ENCODE measurements around the gene KIAA1217.

Gene KIAA1217

DNA sequence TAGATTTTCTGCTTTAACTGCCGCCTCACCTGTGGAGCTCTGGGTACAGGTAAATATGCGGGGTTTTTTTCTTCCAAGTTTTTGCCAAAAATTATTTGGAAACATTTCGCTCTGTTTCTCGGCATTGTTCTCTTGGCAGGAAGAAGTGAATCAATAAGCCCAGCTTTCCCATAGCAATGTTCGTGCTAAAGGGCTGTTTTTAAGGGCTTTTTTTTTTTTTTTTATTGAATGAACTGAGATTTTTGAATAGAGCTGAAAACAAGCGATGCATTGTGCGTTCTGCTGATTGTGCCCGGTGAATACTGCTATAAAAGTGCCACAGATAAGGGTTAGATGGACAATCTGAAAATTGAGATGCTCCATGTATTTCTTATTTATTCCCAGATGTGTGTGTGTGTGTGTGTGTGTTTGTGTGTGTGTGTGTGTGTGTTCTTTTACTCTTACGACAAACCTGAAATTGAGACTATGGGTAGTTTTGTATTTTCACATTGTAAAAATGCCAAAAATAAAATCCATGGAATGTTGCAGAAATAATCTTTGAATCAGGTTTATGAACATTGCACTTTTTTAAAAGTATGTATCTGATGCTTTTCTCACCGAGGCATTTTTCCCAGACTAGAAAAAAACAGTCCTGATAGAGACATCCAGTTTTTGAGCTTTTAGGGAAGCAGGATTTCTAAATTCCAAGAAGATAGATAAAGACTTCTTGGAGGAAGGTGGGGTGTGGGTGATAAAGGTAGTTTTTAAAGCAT, 30.5 kb downstream of the KIAA1217 start:
- TF ChIP-seq, protein P1, sequence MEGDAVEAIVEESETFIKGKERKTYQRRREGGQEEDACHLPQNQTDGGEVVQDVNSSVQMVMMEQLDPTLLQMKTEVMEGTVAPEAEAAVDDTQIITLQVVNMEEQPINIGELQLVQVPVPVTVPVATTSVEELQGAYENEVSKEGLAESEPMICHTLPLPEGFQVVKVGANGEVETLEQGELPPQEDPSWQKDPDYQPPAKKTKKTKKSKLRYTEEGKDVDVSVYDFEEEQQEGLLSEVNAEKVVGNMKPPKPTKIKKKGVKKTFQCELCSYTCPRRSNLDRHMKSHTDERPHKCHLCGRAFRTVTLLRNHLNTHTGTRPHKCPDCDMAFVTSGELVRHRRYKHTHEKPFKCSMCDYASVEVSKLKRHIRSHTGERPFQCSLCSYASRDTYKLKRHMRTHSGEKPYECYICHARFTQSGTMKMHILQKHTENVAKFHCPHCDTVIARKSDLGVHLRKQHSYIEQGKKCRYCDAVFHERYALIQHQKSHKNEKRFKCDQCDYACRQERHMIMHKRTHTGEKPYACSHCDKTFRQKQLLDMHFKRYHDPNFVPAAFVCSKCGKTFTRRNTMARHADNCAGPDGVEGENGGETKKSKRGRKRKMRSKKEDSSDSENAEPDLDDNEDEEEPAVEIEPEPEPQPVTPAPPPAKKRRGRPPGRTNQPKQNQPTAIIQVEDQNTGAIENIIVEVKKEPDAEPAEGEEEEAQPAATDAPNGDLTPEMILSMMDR (IDR thresholded peaks at IDR 0.05; ENCODE audit: low read depth, low read length) = no peak
- no peak overlapping the region for H3K4me3 ChIP-seq (ENCODE audit: low read depth, low read length)
- in situ Hi-C loops (cut with HindIII; ENCODE audit: low sequenced_read_pairs) = no loop called here
- DNase-seq (ENCODE audit: low read depth, low spot score) = no peak

DNA sequence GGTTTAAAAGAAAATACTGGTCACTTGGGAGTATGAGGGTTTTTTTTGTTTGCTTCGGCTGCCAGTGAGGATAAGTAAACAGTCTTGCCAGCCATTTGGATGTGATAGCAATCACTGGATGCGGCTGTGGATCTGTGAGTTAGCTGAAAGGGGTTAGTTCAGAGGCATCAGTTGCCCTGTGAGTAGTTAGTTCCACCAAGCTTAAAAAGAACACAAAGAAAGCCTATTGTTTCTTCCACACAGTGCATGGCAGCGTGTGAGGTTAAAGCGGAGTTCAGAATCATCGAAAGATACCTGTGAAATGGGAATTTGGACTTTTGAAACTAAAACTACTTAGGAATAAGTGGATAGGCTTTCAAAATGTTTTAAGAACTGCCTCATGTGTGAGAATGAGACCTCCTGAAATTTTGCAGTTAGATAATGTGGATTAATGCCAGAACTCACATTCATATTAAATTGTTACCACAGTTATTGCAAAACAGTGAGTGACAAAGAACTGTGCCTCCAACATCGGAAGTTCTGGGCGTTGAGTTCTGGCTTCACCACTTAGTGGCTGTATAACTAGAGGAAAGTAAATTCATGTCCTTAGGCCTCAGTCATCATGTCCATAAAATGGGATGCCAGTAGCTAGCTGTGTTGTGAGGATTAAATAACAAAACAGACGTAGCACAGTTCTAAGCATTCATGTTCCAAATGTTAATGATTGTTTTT, 31.3 kb downstream of the KIAA1217 start:
- TF ChIP-seq, protein P1 (IDR thresholded peaks at IDR 0.05; ENCODE audit: low read depth, low read length) = no peak
- no peak overlapping the region for H3K4me3 ChIP-seq (ENCODE audit: low read depth, low read length)
- DNase-seq (ENCODE audit: low read depth, low spot score) = no peak
- in situ Hi-C loops (cut with HindIII; ENCODE audit: low sequenced_read_pairs) = no loop called here

DNA sequence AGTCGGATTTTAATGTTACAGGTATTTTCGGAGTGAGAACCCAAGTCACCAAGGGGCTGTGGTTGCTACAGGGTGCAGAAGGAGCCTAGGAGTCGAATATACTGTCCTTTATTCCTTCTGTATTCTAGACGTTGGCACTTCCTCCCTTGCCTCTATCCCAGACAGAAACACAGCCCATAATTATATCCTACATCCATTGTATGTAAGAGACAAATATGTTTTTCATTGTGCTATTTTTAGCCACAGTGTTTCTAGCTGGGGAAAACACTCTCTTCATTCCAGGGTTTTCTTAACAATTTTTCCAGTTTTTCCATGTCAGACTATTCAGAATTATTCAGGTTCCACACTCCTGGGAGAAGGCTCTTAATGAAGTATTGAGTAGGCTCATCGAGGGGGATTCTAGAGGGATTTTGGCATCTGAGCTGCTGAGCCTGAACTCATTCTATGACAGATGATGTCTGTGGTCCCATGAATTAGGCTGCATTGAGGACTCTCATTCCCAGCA, 32.6 kb downstream of the KIAA1217 start:
- no peak overlapping the region for H3K4me3 ChIP-seq (ENCODE audit: low read depth, low read length)
- TF ChIP-seq, protein P1 (IDR thresholded peaks at IDR 0.05; ENCODE audit: low read depth, low read length) = no peak
- DNase-seq (ENCODE audit: low read depth, low spot score) = no peak
- in situ Hi-C loops (cut with HindIII; ENCODE audit: low sequenced_read_pairs) = no loop called here

DNA sequence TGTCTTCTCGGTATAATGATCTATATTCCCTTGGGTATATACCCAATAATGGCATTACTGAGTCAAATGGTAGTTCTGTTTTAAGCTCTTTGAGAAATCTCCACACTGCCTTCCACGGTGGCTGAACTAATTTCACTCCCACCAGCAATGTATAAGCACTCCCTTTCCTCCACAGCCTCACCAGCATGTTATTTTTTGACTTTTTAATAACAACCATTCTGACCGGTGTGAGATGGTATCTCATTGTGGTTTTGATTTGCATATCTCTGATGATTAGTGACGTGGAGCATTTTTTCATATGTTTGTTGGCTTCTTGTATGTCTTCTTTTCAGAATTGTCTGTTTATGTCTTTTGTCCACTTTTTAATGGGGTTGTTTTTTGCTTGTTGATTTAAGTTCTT, 33.6 kb downstream of the KIAA1217 start:
- in situ Hi-C loops (cut with HindIII; ENCODE audit: low sequenced_read_pairs) = no loop called here
- no peak overlapping the region for H3K4me3 ChIP-seq (ENCODE audit: low read depth, low read length)
- TF ChIP-seq, protein P1 (IDR thresholded peaks at IDR 0.05; ENCODE audit: low read depth, low read length) = no peak
- no peak for DNase-seq (ENCODE audit: low read depth, low spot score)

DNA sequence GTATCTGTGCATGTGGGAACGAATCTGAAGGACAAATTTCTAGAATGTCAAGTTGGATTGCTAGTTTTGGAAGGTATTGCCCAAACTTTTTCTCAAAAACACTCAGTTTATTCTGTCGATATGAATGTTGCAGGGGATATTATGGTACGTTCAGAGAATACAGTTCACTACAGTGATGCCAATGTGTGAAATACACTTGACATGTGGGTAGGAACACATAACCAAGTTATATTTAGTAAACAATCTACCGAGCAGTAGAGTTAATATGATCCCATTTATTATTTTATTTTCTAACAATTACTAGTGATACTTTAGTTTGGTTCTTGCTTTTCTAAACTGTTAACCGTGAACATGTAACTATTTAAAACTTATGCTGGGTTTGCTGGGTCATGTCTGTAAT, 37.4 kb downstream of the KIAA1217 start:
- TF ChIP-seq, protein P1 (IDR thresholded peaks at IDR 0.05; ENCODE audit: low read depth, low read length) = no peak
- DNase-seq (ENCODE audit: low read depth, low spot score) = no peak
- no peak overlapping the region for H3K4me3 ChIP-seq (ENCODE audit: low read depth, low read length)
- in situ Hi-C loops (cut with HindIII; ENCODE audit: low sequenced_read_pairs) = no loop called here

DNA sequence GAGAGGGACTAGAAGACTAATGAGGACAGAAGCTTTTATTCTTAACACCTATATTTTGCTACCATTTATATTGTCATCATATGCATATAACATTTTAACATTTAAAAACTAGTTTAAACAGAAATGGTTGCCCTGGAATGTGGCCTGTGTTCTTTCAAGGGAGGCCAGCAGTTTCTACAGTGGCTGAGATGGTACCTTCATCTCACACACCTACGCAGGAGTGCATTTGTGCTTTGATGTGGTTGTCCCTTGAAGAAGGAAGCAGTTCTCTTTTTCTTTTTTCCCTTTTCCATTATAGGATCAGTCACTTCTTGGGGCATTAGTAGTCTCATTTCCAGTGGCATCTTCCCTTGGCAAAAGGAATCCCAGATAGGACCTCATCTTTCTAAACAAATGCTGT, 38.9 kb downstream of the KIAA1217 start:
- TF ChIP-seq, protein P1 (IDR thresholded peaks at IDR 0.05; ENCODE audit: low read depth, low read length) = no peak
- H3K4me3 ChIP-seq (ENCODE audit: low read depth, low read length) = no peak overlapping the region
- in situ Hi-C loops (cut with HindIII; ENCODE audit: low sequenced_read_pairs) = no loop called here
- no peak for DNase-seq (ENCODE audit: low read depth, low spot score)

Data from astrocyte of the spinal cord (primary cell).